HepG2 (cell line): ENCODE measurements around the gene MMP27. TPM values are rescaled to one million over a fixed set of nuclear protein-coding genes. Genes with fewer than 3 reads are reported as not detected.

ENCODE experiments used
- ATAC-seq: fragments of 200-7000 bp; cut with Tn5 transposase; 3 replicates; pipeline ENCODE4 v1.9.1; 2020; ENCODE audit warnings: mild to moderate bottlenecking, moderate library complexity
- BruUV-seq: library from RNA; stranded (reverse); fragments of 400-500 nt; replicated peaks from 2 replicates; lab custom pipeline; 2021; lab: Mats Ljungman, UMichigan
- CTCF ChIA-PET: fragments of 300-600 bp; formaldehyde crosslinking; extraction: SDS; loops from one replicate; lab custom pipeline; 2021; ENCODE audit warnings: low total read pairs, inconsistent platforms, low intra/inter-chr PET ratio; lab: Yijun Ruan, JAX
- POLR2A ChIA-PET: fragments of 350-600 bp; sonication (Branson Sonifier 250); formaldehyde crosslinking; loops from one replicate; lab custom pipeline; 2020; ENCODE audit warnings: antibody characterized with exemption, inconsistent platforms; lab: Yijun Ruan, JAX
- DNase-seq: peaks from one replicate; pipeline ENCODE4 v3.0.0-alpha.2; 2015; ENCODE audit warnings: low spot score
- FAIRE-seq: peaks from 3 replicates; lab custom pipeline; 2011; peaks lifted over from hg19 to GRCh38; lab: Jason Lieb, UNC
- H2AFZ ChIP-seq: one replicate; pipeline ENCODE4 v1.6.1; 2011; ENCODE audit warnings: low read length, inconsistent platforms
- H3K27ac ChIP-seq: fragments of 300-600 bp; 3 replicates; pipeline ENCODE4 v1.8.0; 2011; ENCODE audit warnings: mixed run types, mild to moderate bottlenecking, mixed read lengths, low read length, inconsistent platforms; ENCODE audit not compliant: insufficient read depth; ENCODE audit errors: extremely low read length
- H3K27me3 ChIP-seq, 2 experiments: fragments of 200-600 bp in 1 of 2; 2 replicates in 1 of 2; 3 replicates in 1 of 2; pipeline versions ENCODE4 v1.6.0 to v1.8.0; 2011; ENCODE audit warnings: low read length in 2 of 2, mild to moderate bottlenecking in 2 of 2, moderate library complexity in 2 of 2, inconsistent platforms in 1 of 2; ENCODE audit not compliant: insufficient read depth in 2 of 2, control insufficient read depth in 1 of 2
- H3K36me3 ChIP-seq, 2 experiments: fragments of 200-600 bp in 1 of 2; replicated peaks in 1 of 2; 2 replicates in 1 of 2; 3 replicates in 1 of 2; pipeline versions ENCODE4 v1.5.1 to v1.8.0; 2011; ENCODE audit warnings: low read length in 2 of 2, inconsistent platforms in 1 of 2; ENCODE audit not compliant: insufficient read depth in 2 of 2, control insufficient read depth in 1 of 2
- H3K4me1 ChIP-seq: 2 replicates; pipeline ENCODE4 v1.5.1; 2012; ENCODE audit warnings: low read length, inconsistent platforms; ENCODE audit not compliant: insufficient read depth
- H3K4me2 ChIP-seq: 2 replicates; pipeline ENCODE4 v1.6.0; 2011; ENCODE audit warnings: low read depth, low read length, inconsistent platforms
- H3K4me3 ChIP-seq, 3 experiments: fragments of 200-600 bp in 1 of 3; sonication (generic), shearing (Covaris generic) in 1 of 3; replicated peaks in 1 of 3; 2 replicates each; pipeline ENCODE4 v1.5.1; 2011 to 2016; ENCODE audit warnings: low read length in 3 of 3, inconsistent platforms in 2 of 3, low read depth in 2 of 3, mild to moderate bottlenecking in 2 of 3, control low read depth in 1 of 3, mixed read lengths in 1 of 3; ENCODE audit not compliant: insufficient read depth in 1 of 3
- H3K79me2 ChIP-seq: one replicate; pipeline ENCODE4 v1.6.1; 2011; ENCODE audit warnings: low read length, inconsistent platforms; ENCODE audit not compliant: insufficient read depth
- H3K9ac ChIP-seq: 2 replicates; pipeline ENCODE4 v1.6.0; 2011; ENCODE audit warnings: mild to moderate bottlenecking, low read depth, low read length, inconsistent platforms; ENCODE audit not compliant: insufficient read depth
- H3K9me3 ChIP-seq: 2 replicates; pipeline ENCODE4 v1.5.1; 2012; ENCODE audit warnings: mild to moderate bottlenecking, low read length
- H4K20me1 ChIP-seq: 2 replicates; pipeline ENCODE4 v1.6.0; 2011; ENCODE audit warnings: inconsistent platforms, mild to moderate bottlenecking, low read length, moderate library complexity; ENCODE audit not compliant: insufficient read depth
- AGO2 ChIP-seq: fragments of 200-400 bp; formaldehyde crosslinking; optimal IDR thresholded peaks from 2 replicates; pipeline ENCODE3; 2017; ENCODE audit warnings: mild to moderate bottlenecking, low read depth, low read length, moderate library complexity
- CHCHD3 ChIP-seq: sonication (generic); formaldehyde crosslinking; IDR thresholded peaks from 2 replicates; pipeline ENCODE4 v1.8.0; 2022; ENCODE audit warnings: mild to moderate bottlenecking, missing genetic modification reagents, moderate library complexity
- FOXP4 ChIP-seq: sonication (generic); formaldehyde crosslinking; IDR thresholded peaks from 2 replicates; pipeline ENCODE4 v1.4.0; 2020; ENCODE audit warnings: missing genetic modification reagents
- ISL2 ChIP-seq: sonication (generic); formaldehyde crosslinking; IDR thresholded peaks from 2 replicates; pipeline ENCODE4 v1.5.0; 2020; ENCODE audit warnings: missing genetic modification reagents
- MED8 ChIP-seq: sonication (generic); formaldehyde crosslinking; IDR thresholded peaks from 2 replicates; pipeline ENCODE4 v1.8.1; 2023; ENCODE audit warnings: mild to moderate bottlenecking, missing genetic modification reagents; ENCODE audit not compliant: insufficient replicate concordance
- RELA ChIP-seq: sonication (generic); formaldehyde crosslinking; IDR thresholded peaks from 2 replicates; pipeline ENCODE4 v1.4.0; 2020; ENCODE audit warnings: missing genetic modification reagents
- ZNF160 ChIP-seq: sonication (generic); formaldehyde crosslinking; IDR thresholded peaks from 2 replicates; pipeline ENCODE4 v1.8.0; 2022; ENCODE audit warnings: mild to moderate bottlenecking, inconsistent platforms, missing genetic modification reagents
- ZNF282 ChIP-seq: fragments of 450-650 bp; IDR thresholded peaks from 2 replicates; pipeline ENCODE4 v1.6.1; 2018; ENCODE audit not compliant: partially characterized antibody
- ZNF343 ChIP-seq: sonication (generic); formaldehyde crosslinking; IDR thresholded peaks from 2 replicates; pipeline ENCODE4 v1.4.0; 2020; ENCODE audit warnings: mild to moderate bottlenecking, missing genetic modification reagents
- ZNF350 ChIP-seq: sonication (generic); formaldehyde crosslinking; IDR thresholded peaks from 2 replicates; pipeline ENCODE4 v1.4.0; 2020; ENCODE audit warnings: mild to moderate bottlenecking, low read depth, missing genetic modification reagents, borderline replicate concordance
- ZNF431 ChIP-seq: sonication (generic); formaldehyde crosslinking; IDR thresholded peaks from 2 replicates; pipeline ENCODE4 v1.9.0; 2022; ENCODE audit warnings: missing genetic modification reagents, low read depth, mild to moderate bottlenecking, borderline replicate concordance
- ZNF44 ChIP-seq: sonication (generic); formaldehyde crosslinking; IDR thresholded peaks from 2 replicates; pipeline ENCODE4 v1.5.1; 2020; ENCODE audit warnings: mild to moderate bottlenecking, missing genetic modification reagents
- WGBS: methylation state at CpG from one replicate; pipeline ENCODE4 v1.1.6; 2017; ENCODE audit warnings: low lambda C conversion rate; 5-methylcytosine and 5-hydroxymethylcytosine counted together
- in situ Hi-C: cut with HindIII; loops from 2 replicates; pipeline ENCODE4 v1.10.0; 2017; ENCODE audit warnings: low pct_unique_long_range_greater_than_20kb; ENCODE audit not compliant: extremely low pct_ligation_motif_present
- intact Hi-C: fragments of 100-400 bp; cut with micrococcal nuclease; formaldehyde crosslinking; loops from one replicate; pipeline ENCODE4 v1.10.0; 2022; ENCODE audit not compliant: unreplicated experiment
- polyA plus RNA-seq, 8 experiments: library from polyadenylated mRNA; depleted of rRNA in 3 of 8; stranded (reverse) in 7 of 8; unstranded in 1 of 8; fragments of >200 nt; fragmentation: Illumina TruSeq in 4 of 8; extraction: Trizol in 4 of 8; gene quantifications; 2 replicates each; pipeline versions ENCODE4 v1.2.1 to v1.2.3, GENCODE V29; 2011 to 2016; ENCODE audit warnings: low read depth in 4 of 8, missing spikeins in 1 of 8, mixed read lengths in 1 of 8; ENCODE audit not compliant: insufficient read depth in 1 of 8
- total RNA-seq, 5 experiments: library from RNA; depleted of rRNA; stranded (reverse); fragments of >200 nt; fragmentation: Illumina TruSeq; extraction: Trizol; gene quantifications; 2 replicates each; pipeline ENCODE4 v1.2.3, GENCODE V29; 2016; ENCODE audit warnings: low read depth in 1 of 5
- TF ChIP-seq, protein P1 (sequence below): IDR thresholded peaks from 2 replicates; pipeline ENCODE4 v1.6.1; 2016; ENCODE audit warnings: low read depth, missing genetic modification reagents, missing compliant biosample characterization

Gene MMP27
- total and polyA plus RNA-seq, 2 of the 13 experiments (the other 11 are each of a cell fraction or from before 2014, with no cell fraction given), result not detected

- TF ChIP-seq AGO2 (no peak), ZNF282 (no peak), CHCHD3 (CRISPR knock-in tag) (no peak), ZNF343 (CRISPR knock-in tag) (no peak), ZNF431 (CRISPR knock-in tag) (no peak)
- TF ChIP-seq, protein P1, sequence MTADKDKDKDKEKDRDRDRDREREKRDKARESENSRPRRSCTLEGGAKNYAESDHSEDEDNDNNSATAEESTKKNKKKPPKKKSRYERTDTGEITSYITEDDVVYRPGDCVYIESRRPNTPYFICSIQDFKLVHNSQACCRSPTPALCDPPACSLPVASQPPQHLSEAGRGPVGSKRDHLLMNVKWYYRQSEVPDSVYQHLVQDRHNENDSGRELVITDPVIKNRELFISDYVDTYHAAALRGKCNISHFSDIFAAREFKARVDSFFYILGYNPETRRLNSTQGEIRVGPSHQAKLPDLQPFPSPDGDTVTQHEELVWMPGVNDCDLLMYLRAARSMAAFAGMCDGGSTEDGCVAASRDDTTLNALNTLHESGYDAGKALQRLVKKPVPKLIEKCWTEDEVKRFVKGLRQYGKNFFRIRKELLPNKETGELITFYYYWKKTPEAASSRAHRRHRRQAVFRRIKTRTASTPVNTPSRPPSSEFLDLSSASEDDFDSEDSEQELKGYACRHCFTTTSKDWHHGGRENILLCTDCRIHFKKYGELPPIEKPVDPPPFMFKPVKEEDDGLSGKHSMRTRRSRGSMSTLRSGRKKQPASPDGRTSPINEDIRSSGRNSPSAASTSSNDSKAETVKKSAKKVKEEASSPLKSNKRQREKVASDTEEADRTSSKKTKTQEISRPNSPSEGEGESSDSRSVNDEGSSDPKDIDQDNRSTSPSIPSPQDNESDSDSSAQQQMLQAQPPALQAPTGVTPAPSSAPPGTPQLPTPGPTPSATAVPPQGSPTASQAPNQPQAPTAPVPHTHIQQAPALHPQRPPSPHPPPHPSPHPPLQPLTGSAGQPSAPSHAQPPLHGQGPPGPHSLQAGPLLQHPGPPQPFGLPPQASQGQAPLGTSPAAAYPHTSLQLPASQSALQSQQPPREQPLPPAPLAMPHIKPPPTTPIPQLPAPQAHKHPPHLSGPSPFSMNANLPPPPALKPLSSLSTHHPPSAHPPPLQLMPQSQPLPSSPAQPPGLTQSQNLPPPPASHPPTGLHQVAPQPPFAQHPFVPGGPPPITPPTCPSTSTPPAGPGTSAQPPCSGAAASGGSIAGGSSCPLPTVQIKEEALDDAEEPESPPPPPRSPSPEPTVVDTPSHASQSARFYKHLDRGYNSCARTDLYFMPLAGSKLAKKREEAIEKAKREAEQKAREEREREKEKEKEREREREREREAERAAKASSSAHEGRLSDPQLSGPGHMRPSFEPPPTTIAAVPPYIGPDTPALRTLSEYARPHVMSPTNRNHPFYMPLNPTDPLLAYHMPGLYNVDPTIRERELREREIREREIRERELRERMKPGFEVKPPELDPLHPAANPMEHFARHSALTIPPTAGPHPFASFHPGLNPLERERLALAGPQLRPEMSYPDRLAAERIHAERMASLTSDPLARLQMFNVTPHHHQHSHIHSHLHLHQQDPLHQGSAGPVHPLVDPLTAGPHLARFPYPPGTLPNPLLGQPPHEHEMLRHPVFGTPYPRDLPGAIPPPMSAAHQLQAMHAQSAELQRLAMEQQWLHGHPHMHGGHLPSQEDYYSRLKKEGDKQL (CRISPR knock-in tag), result no peak
Observed at GRCh38 chr11:102729849-102730815, 24.6 kb upstream of the MMP27 start (continued).

- DNase-seq (no peak), ATAC-seq (no peak), FAIRE-seq (no peak)
- ChIA-PET POLR2A (no interaction called here), CTCF (no interaction called here)
- Histone ChIP-seq H3K27me3 (no peaks in the 10 kb centered on the region), H3K27ac (no peak overlapping the region), H3K36me3 (no peaks in the 10 kb centered on the region), H4K20me1 (no peaks in the 10 kb centered on the region), H3K4me1 (no peaks in the 10 kb centered on the region), H2AFZ (no peak overlapping the region), H3K9me3 (no peaks in the 10 kb centered on the region), H3K79me2 (no peaks in the 10 kb centered on the region), H3K4me3 (no peak overlapping the region), H3K9ac (no peak overlapping the region), H3K4me2 (no peak overlapping the region)
- TF ChIP-seq ISL2 (CRISPR knock-in tag), result no peak
- TF ChIP-seq ZNF350, result no peak
- no peak for TF ChIP-seq RELA (CRISPR knock-in tag)
- no peak for TF ChIP-seq FOXP4
- no peak for TF ChIP-seq ZNF44 (CRISPR knock-in tag)
- no peak for TF ChIP-seq ZNF160 (CRISPR knock-in tag)
- no peak for TF ChIP-seq MED8 (CRISPR knock-in tag)
- 85% methylated on average over 2 of the region's 2 CpGs for WGBS
- in situ Hi-C loops, result loop anchor here (25.0 kb wide), 1 partner anchor 209 kb away; no protein-coding TSS in a partner anchor
- intact Hi-C loops, result no loop called here
- no TSS peak for BruUV-seq
Observed at GRCh38 chr11:102727890-102728289, 22.3 kb upstream of the MMP27 start.
